H1 (cell line): ENCODE data around the gene EEF1AKMT1. TPM values are rescaled to one million over a fixed set of nuclear protein-coding genes. Genes with fewer than 3 reads are reported as not detected.

Experiments
- KDM1A ChIP-seq: fragments of 200-600, 300-600 bp; sonication (generic); IDR thresholded peaks from 2 replicates; pipeline ENCODE4 v1.7.1; 2016; ENCODE audit warnings: mild to moderate bottlenecking, low read length, borderline replicate concordance
- NRF1 ChIP-seq: IDR thresholded peaks from 2 replicates; pipeline ENCODE4 v1.6.1; 2011; ENCODE audit warnings: mild to moderate bottlenecking, low read depth, low read length, improper control_type of control experiment
- RNF2 ChIP-seq: fragments of 200-900, 300-1000 bp; sonication (generic); IDR thresholded peaks from 2 replicates; pipeline ENCODE4 v1.7.1; 2016; ENCODE audit warnings: borderline replicate concordance, low read depth, mild to moderate bottlenecking, antibody characterized with exemption, low read length; ENCODE audit not compliant: poor library complexity, severe bottlenecking; ENCODE audit errors: missing control alignments
- polyA plus RNA-seq, 7 experiments: library from polyadenylated mRNA; depleted of rRNA in 3 of 7; stranded (reverse) in 5 of 7; unstranded in 2 of 7; fragments of >200 nt in 5 of 7; fragments of 200-250 nt in 2 of 7; gene quantifications; 1 replicate in 5 of 7; 2 replicates in 1 of 7; 4 replicates in 1 of 7; pipeline versions ENCODE4 v1.2.1 to v1.2.3, GENCODE V29; 2011 to 2013; ENCODE audit warnings: missing spikeins in 2 of 7, mixed read lengths in 2 of 7
- total RNA-seq: library from RNA; stranded (reverse); fragmentation: NEBNext Ultra II Directional; extraction: Animal tissue kit (Norgen Biotek cat#: 25700); gene quantifications from 2 replicates; pipeline ENCODE4 v1.2.1, GENCODE V29; 2021

The EEF1AKMT1 gene
- total and polyA plus RNA-seq, 2 of the 8 experiments (the other 6 are each of a cell fraction or from before 2014, with no cell fraction given), result 3.1 to 4.1 TPM

DNA sequence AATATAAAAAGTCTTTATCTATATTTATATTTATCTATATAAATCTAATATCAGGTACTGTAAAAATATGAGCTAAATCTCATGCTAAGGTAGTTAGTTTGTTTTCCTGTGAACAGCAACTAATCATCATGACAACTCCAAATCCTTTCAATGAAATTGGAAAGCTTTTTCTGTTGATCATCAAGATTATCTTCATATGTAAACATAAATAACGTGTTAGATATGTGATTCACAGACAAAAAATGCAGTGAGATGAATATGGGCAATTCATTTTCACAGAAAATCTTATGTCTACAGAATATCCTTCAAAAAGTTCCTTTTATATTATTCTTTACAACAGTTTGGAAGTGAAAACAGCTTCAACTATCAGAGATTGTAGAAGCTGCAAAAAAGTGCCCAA is 41.7 kb upstream of the EEF1AKMT1 start (continued):
- TF ChIP-seq RNF2, result no peak
- TF ChIP-seq KDM1A, result no peak
- no peak for TF ChIP-seq NRF1
- TF ChIP-seq, all 59 proteins: peak for 0
